Endothelial cell of umbilical vein (primary cell): Measurements from ENCODE around the gene GRIA4. TPM values are rescaled to one million over a fixed set of nuclear protein-coding genes. Genes with fewer than 3 reads are reported as not detected.

Experiments
- BruUV-seq: library from RNA; stranded (reverse); fragments of 400-500 nt; replicated peaks from 2 replicates; lab custom pipeline; 2021; lab: Mats Ljungman, UMichigan
- CTCF ChIA-PET: fragments of 300-600, 350-600 bp; sonication (Branson Sonifier 250); formaldehyde crosslinking; loops from one replicate; lab custom pipeline; 2021; ENCODE audit warnings: antibody characterized with exemption, inconsistent platforms; lab: Charles Lee
- POLR2A ChIA-PET: fragments of 300-600, 350-600 bp; sonication (Branson Sonifier 250); formaldehyde crosslinking; loops from one replicate; lab custom pipeline; 2021; ENCODE audit warnings: antibody characterized with exemption, inconsistent platforms; lab: Charles Lee
- DNase-seq: peaks from one replicate; pipeline ENCODE4 v3.0.0-alpha.2; 2011; ENCODE audit warnings: low read depth, low spot score
- FAIRE-seq: peaks from 2 replicates; lab custom pipeline; 2011; peaks lifted over from hg19 to GRCh38; lab: Jason Lieb, UNC
- H2AFZ ChIP-seq: 2 replicates; pipeline ENCODE4 v1.6.0; 2012; ENCODE audit warnings: low read depth, low read length, control low read depth, inconsistent platforms
- H3K27ac ChIP-seq: 2 replicates; pipeline ENCODE4 v1.5.1; 2011; ENCODE audit warnings: low read depth, mild to moderate bottlenecking, control low read depth, low read length, moderate library complexity; ENCODE audit not compliant: insufficient read depth
- H3K27me3 ChIP-seq, 2 experiments: 2 replicates each; pipeline versions ENCODE4 v1.6.0 to v1.6.1; 2011; ENCODE audit warnings: low read length in 2 of 2, mixed read lengths in 1 of 2; ENCODE audit not compliant: control insufficient read depth in 2 of 2, insufficient read depth in 2 of 2
- H3K36me3 ChIP-seq, 2 experiments: 2 replicates in 1 of 2; 3 replicates in 1 of 2; pipeline ENCODE4 v1.5.1; 2011; ENCODE audit warnings: low read length in 2 of 2, mild to moderate bottlenecking in 1 of 2, moderate library complexity in 1 of 2; ENCODE audit not compliant: control insufficient read depth in 2 of 2, insufficient read depth in 2 of 2; ENCODE audit errors: extremely low read depth in 1 of 2
- H3K4me1 ChIP-seq: 3 replicates; pipeline ENCODE4 v1.5.1; 2011; ENCODE audit warnings: mild to moderate bottlenecking, low read length; ENCODE audit not compliant: control insufficient read depth, insufficient read depth; ENCODE audit errors: extremely low read depth
- H3K4me2 ChIP-seq: 2 replicates; pipeline ENCODE4 v1.6.1; 2011; ENCODE audit warnings: low read length, control low read depth, mixed read lengths; ENCODE audit not compliant: insufficient read depth
- H3K4me3 ChIP-seq, 3 experiments: fragments of 200-600 bp in 1 of 3; sonication (generic), shearing (Covaris generic) in 1 of 3; replicated peaks in 1 of 3; 2 replicates each; pipeline ENCODE4 v1.5.1; 2011 to 2016; ENCODE audit warnings: control low read depth in 3 of 3, low read length in 3 of 3, mild to moderate bottlenecking in 2 of 3, inconsistent platforms in 1 of 3, low read depth in 1 of 3, moderate library complexity in 1 of 3; ENCODE audit not compliant: insufficient read depth in 1 of 3
- H3K79me2 ChIP-seq: 2 replicates; pipeline ENCODE4 v1.6.0; 2012; ENCODE audit warnings: low read length, inconsistent platforms; ENCODE audit not compliant: control insufficient read depth, insufficient read depth
- H3K9ac ChIP-seq: replicated peaks from 2 replicates; pipeline ENCODE3; 2011; ENCODE audit warnings: low read length, control low read depth; ENCODE audit not compliant: insufficient read depth; ENCODE audit errors: extremely low read depth
- H3K9me1 ChIP-seq: replicated peaks from 3 replicates; pipeline ENCODE4 v1.6.0; 2011; ENCODE audit warnings: mild to moderate bottlenecking, low read length; ENCODE audit not compliant: control insufficient read depth, insufficient read depth; ENCODE audit errors: extremely low read depth
- H3K9me3 ChIP-seq: replicated peaks from 2 replicates; pipeline ENCODE4 v1.5.1; 2012; ENCODE audit warnings: low read length, inconsistent platforms; ENCODE audit not compliant: control insufficient read depth, insufficient read depth
- H4K20me1 ChIP-seq: replicated peaks from 2 replicates; pipeline ENCODE3; 2011; ENCODE audit warnings: mild to moderate bottlenecking, low read length; ENCODE audit not compliant: control insufficient read depth, insufficient read depth; ENCODE audit errors: extremely low read depth
- CTCF ChIP-seq, 2 donors: IDR thresholded peaks; 1 replicate in 1 of 2; 2 replicates in 1 of 2; pipeline ENCODE4 v1.5.1; 2011; ENCODE audit warnings: low read length in 2 of 2, mild to moderate bottlenecking in 2 of 2, moderate library complexity in 2 of 2, control low read depth in 1 of 2, inconsistent platforms in 1 of 2, low read depth in 1 of 2; ENCODE audit not compliant: insufficient read depth in 1 of 2; ENCODE audit errors: extremely low read depth in 1 of 2
- EZH2 ChIP-seq: IDR thresholded peaks from 2 replicates; pipeline ENCODE4 v1.6.1; 2012; ENCODE audit warnings: borderline replicate concordance, low read depth, mild to moderate bottlenecking, moderate library complexity, low read length, inconsistent platforms; ENCODE audit not compliant: severe bottlenecking
- FOS ChIP-seq: IDR thresholded peaks from 2 replicates; pipeline ENCODE4 v1.6.1; 2011; ENCODE audit warnings: mild to moderate bottlenecking, low read length, moderate library complexity, borderline replicate concordance; ENCODE audit not compliant: insufficient read depth
- GATA2 ChIP-seq: IDR thresholded peaks from 2 replicates; pipeline ENCODE4 v1.7.0; 2011; ENCODE audit warnings: low read depth, mild to moderate bottlenecking, moderate library complexity, mixed read lengths, low read length; ENCODE audit not compliant: insufficient read length, insufficient read depth
- JUN ChIP-seq: IDR thresholded peaks from 2 replicates; pipeline ENCODE4 v1.6.1; 2011; ENCODE audit warnings: borderline replicate concordance, low read depth; ENCODE audit not compliant: insufficient read length, insufficient read depth
- MAX ChIP-seq: IDR thresholded peaks from 2 replicates; pipeline ENCODE4 v1.6.1; 2011; ENCODE audit not compliant: insufficient read depth, insufficient read length
- MYC ChIP-seq: IDR thresholded peaks from one replicate; pipeline ENCODE4 v1.6.1; 2011; ENCODE audit warnings: mild to moderate bottlenecking, low read depth, low read length
- POLR2A ChIP-seq: IDR thresholded peaks from 2 replicates; pipeline ENCODE4 v1.6.1; 2012; ENCODE audit warnings: low read depth, mild to moderate bottlenecking, control low read depth, low read length
- POLR2AphosphoS5 ChIP-seq: IDR thresholded peaks from 2 replicates; pipeline ENCODE4 v1.6.1; 2012; ENCODE audit warnings: low read depth, mild to moderate bottlenecking, control low read depth, low read length, moderate library complexity; ENCODE audit not compliant: insufficient read depth
- dilution Hi-C: fragments of 300-500 bp; cut with MboI; formaldehyde crosslinking; loops from one replicate; pipeline ENCODE4 v1.15.0; 2019; ENCODE audit warnings: low sequenced_read_pairs; ENCODE audit not compliant: extremely low pct_ligation_motif_present
- intact Hi-C: fragments of 100-400 bp; cut with micrococcal nuclease; formaldehyde crosslinking; loops from one replicate; pipeline ENCODE4 v1.10.0; 2022
- polyA plus RNA-seq, 4 experiments: library from polyadenylated mRNA; depleted of rRNA in 3 of 4; stranded (reverse) in 3 of 4; unstranded in 1 of 4; fragments of >200 nt; gene quantifications; 2 replicates each; pipeline versions ENCODE4 v1.2.1 to v1.2.3, GENCODE V29; 2011 to 2012; ENCODE audit warnings: missing spikeins in 1 of 4
- total RNA-seq: library from RNA; stranded (reverse); gene quantifications from 2 replicates; pipeline ENCODE4 v1.2.3, GENCODE V29; 2021

The GRIA4 gene
- total and polyA plus RNA-seq, 2 donors (not counting 3 experiments of a cell fraction or from before 2014, with no cell fraction given) = not detected

- no peaks in the 10 kb centered on the region for H4K20me1 ChIP-seq
- no peak overlapping the region for H2AFZ ChIP-seq
- H3K4me3 ChIP-seq = no peak overlapping the region
- H3K9me3 ChIP-seq = no peaks in the 10 kb centered on the region
- ChIA-PET CTCF (no interaction called here), POLR2A (no interaction called here)
- FAIRE-seq (no peak), DNase-seq (no peak)
- H3K27me3 ChIP-seq = no peaks in the 10 kb centered on the region
- H3K9me1 ChIP-seq = no peaks in the 10 kb centered on the region
- intact Hi-C loops = no loop called here
- no peaks in the 10 kb centered on the region for H3K4me1 ChIP-seq
- H3K9ac ChIP-seq = no peak overlapping the region
- dilution Hi-C loops = no loop called here
- no peaks in the 10 kb centered on the region for H3K79me2 ChIP-seq
- H3K4me2 ChIP-seq = no peak overlapping the region
- TF ChIP-seq FOS = no peak
- no peak for TF ChIP-seq MAX
- no peak for TF ChIP-seq EZH2
- TF ChIP-seq JUN = no peak
- no peak for TF ChIP-seq POLR2AphosphoS5
- no peak for TF ChIP-seq POLR2A
- TF ChIP-seq MYC = no peak
- TF ChIP-seq GATA2 = no peak
- no peak for TF ChIP-seq CTCF (IDR thresholded peaks at IDR 0.05; ENCODE audit: extremely low read depth in 1 of 2, insufficient read depth in 1 of 2, low read depth in 1 of 2, low read length in 2 of 2)
- no peak overlapping the region for H3K27ac ChIP-seq
- no peaks in the 10 kb centered on the region for H3K36me3 ChIP-seq
- BruUV-seq = no TSS peak
Observed at GRCh38 chr11:105757107-105757506, 147.2 kb downstream of the GRIA4 start.
